ENCODE measurements around the gene TRABD2A. TPM values are rescaled to one million over a fixed set of nuclear protein-coding genes. Genes with fewer than 3 reads are reported as not detected.
"Not testable (repeated sequence)": the region's sequence is repeated elsewhere in the genome, so short reads cannot be mapped to it uniquely, and the experiment has no call there.

The TRABD2A gene
- total RNA-seq, 6 donors from 2014 or later: 2.0 to 22.0 (median 6.2) TPM

DNA sequence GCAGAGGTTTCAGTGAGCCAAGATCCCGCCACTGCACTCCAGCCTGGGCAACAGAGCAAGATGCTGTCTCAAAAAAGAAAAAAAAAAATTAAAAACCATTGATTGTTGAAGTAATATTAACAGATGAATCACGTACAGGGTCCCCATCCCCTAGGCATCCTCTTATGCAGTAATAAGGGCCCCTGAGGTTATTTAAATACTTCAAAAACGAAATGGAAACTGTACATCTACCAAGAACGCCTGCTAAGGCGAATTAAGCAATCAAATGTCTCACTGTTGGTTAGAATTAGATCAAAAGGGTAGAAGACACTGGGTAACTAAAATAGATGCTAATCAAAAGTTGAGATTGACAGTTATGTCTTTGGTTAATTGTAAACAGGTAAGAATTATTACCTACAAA, 7.5 kb downstream of the TRABD2A start:
- DNase-seq (no peak), ATAC-seq (ENCODE audit: low FRiP score in 2 of 2) (no peak)
- TF ChIP-seq POLR2AphosphoS5 (IDR thresholded peaks at IDR 0.05) (no peak), POLR2A (IDR thresholded peaks at IDR 0.05) (no peak), EP300 (IDR thresholded peaks at IDR 0.05) (no peak), CTCF (IDR thresholded peaks at IDR 0.05) (no peak)
- H3K36me3 ChIP-seq: no peaks in the 10 kb centered on the region
- no peak overlapping the region for H3K27ac ChIP-seq
- H3K27me3 ChIP-seq: no peaks in the 10 kb centered on the region
- H3K9me3 ChIP-seq: no peaks in the 10 kb centered on the region
- H3K4me3 ChIP-seq: no peak overlapping the region
- H3K4me1 ChIP-seq: no peaks in the 10 kb centered on the region
- 78 to 85% methylated on average over 5 of the region's 5 CpGs for WGBS, 2 donors

DNA sequence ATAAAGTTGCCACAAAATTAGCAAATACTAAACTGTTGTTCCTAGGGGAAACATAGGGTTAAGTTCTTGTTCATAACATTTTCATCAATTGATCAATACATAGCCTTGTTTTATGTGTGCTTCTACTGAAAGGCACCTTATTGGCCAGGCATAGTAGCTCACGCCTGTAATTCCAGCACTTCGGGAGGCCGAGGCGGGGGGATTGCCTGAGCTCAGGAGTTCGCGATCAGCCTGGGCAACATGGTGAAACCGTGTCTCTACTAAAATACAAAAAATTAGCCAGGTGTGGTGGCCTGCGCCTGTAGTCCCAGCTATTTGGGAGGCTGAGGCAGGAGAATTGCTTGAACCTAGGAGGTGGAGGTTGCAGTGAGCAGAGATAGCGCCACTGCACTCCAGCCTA, 8.2 kb downstream of the TRABD2A start:
- peak in 1 of 2 donors; percentile 27 for DNase-seq
- H3K27me3 ChIP-seq; H3K36me3 ChIP-seq; H3K4me3 ChIP-seq; ATAC-seq (ENCODE audit: low FRiP score in 2 of 2); H3K4me1 ChIP-seq; H3K9me3 ChIP-seq; H3K27ac ChIP-seq: not testable (repeated sequence)
- WGBS, 2 donors: 88 to 96% methylated on average over 9 of the region's 9 CpGs

DNA sequence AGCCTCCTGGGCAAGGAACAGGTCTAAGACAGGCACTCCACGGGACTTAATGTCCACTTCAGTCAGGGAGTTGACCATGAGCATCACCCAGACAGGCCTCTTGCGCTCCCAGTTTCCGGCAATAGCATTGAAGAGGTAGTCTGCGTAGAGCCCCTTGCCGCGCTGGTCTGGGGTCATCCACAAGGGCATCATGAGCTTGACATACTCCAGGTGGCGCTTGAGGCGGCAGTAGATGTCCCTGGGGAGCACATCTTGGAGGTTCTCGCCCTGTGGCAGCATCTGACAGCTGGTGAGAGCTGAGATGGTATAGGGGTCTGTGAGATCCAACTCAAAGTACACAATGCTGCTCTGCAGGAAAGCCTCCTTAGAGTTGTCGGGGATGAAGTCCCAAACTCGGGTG, 10.6 kb downstream of the TRABD2A start:
- Histone ChIP-seq H3K27ac (no peak overlapping the region), H3K9me3 (no peaks in the 10 kb centered on the region), H3K4me1 (no peaks in the 10 kb centered on the region), H3K36me3 (no peaks in the 10 kb centered on the region), H3K4me3 (no peak overlapping the region), H3K27me3 (no peaks in the 10 kb centered on the region)
- TF ChIP-seq EP300 (IDR thresholded peaks at IDR 0.05) (no peak), POLR2A (IDR thresholded peaks at IDR 0.05) (no peak), POLR2AphosphoS5 (IDR thresholded peaks at IDR 0.05) (no peak), CTCF (IDR thresholded peaks at IDR 0.05) (no peak)
- DNase-seq: no peak
- 88 to 98% methylated on average over 7 to 11 of the region's 11 CpGs for WGBS, 2 donors
- peak in 1 of 2 donors; percentile 61 for ATAC-seq (ENCODE audit: low FRiP score in 2 of 2)

DNA sequence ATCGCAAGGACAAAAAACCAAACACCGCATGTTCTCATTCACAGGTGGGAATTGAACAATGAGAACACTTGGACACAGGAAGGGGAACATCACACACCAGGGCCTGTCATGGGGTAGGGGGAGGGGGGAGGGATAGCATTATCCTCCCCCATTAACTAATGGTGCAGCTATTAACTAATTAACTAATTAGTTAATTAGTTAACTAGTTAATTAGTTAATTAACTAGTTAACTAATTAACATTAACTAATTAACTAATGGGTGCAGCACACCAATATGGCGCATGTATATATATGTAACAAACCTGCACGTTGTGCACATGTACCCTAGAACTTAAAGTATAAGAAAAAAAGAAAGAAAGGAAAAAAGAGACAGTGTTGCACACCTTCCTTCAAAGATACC, 12.6 kb downstream of the TRABD2A start:
- H3K9me3 ChIP-seq; ATAC-seq (ENCODE audit: low FRiP score in 2 of 2); H3K27me3 ChIP-seq; H3K36me3 ChIP-seq; H3K27ac ChIP-seq; H3K4me1 ChIP-seq; DNase-seq; H3K4me3 ChIP-seq: not testable (repeated sequence)
- WGBS, 2 donors: 96 to 99% methylated on average over 4 of the region's 4 CpGs

DNA sequence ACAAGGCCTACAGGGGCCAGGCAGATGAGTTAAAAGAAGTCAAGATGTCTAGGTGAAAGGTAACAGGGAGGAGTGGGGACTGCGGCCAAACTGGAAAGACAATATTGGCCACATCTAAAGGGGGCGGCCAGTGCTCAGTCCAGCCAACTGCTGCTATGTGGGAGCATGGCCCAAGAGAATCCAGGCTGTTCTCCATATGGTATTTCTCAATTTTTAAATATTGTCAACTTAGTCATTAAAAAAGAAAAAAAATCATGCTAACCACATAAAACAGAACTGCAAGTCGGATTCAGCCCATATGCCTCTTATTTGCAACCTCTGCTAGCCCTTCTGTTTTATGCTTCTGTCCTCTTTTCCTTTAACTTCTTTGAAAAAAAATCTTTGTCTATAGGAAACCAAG, 14.8 kb downstream of the TRABD2A start:
- no peak overlapping the region for H3K27ac ChIP-seq
- TF ChIP-seq EP300 (IDR thresholded peaks at IDR 0.05): no peak
- no peak for TF ChIP-seq CTCF (IDR thresholded peaks at IDR 0.05)
- no peak for TF ChIP-seq POLR2AphosphoS5 (IDR thresholded peaks at IDR 0.05)
- no peak for TF ChIP-seq POLR2A (IDR thresholded peaks at IDR 0.05)
- no peaks in the 10 kb centered on the region for H3K27me3 ChIP-seq
- H3K9me3 ChIP-seq: no peaks in the 10 kb centered on the region
- no peak overlapping the region for H3K4me3 ChIP-seq
- 74 to 83% methylated on average over 3 of the region's 3 CpGs for WGBS, 2 donors
- DNase-seq (no peak), ATAC-seq (ENCODE audit: low FRiP score in 2 of 2) (no peak)
- H3K4me1 ChIP-seq: no peaks in the 10 kb centered on the region
- H3K36me3 ChIP-seq: no peaks in the 10 kb centered on the region

DNA sequence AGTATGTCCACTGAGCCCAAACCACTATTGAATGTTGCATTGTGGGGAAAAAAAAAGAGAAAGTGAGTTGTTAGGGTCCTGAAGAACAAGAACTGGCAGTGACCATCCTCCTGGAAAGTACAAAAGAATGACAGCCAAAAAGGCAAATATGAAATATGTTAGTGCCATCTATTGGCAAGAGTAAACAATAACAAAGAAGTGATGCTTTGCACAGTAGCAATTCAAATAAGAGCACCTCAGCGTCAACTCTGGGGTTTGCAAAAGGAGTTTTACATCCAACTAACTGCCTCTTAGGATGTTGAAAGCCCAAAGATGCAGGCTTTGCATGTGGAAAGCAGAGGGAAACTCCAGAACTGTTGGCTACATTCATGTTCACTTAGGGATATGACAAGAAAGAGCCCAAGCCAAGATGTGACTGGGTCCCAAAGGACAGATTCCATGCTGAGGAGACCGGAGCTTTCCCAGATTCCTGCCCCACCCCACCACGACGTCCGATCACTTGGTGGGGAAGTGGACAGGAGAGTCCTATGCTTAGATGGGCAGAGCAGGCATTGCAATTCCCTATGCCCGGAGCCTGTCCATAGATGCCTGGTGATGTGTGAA, 15.6 kb downstream of the TRABD2A start:
- H3K4me1 ChIP-seq: no peaks in the 10 kb centered on the region
- peak in 1 of 2 donors; percentile 53 for ATAC-seq (ENCODE audit: low FRiP score in 2 of 2)
- no peaks in the 10 kb centered on the region for H3K27me3 ChIP-seq
- no peak for DNase-seq
- no peaks in the 10 kb centered on the region for H3K36me3 ChIP-seq
- H3K9me3 ChIP-seq: no peaks in the 10 kb centered on the region
- H3K4me3 ChIP-seq: no peak overlapping the region
- no peak for TF ChIP-seq POLR2A (IDR thresholded peaks at IDR 0.05)
- TF ChIP-seq CTCF (IDR thresholded peaks at IDR 0.05): peak in 5 of 6 experiments; percentile 24 to 33 (median 26)
- no peak for TF ChIP-seq POLR2AphosphoS5 (IDR thresholded peaks at IDR 0.05)
- TF ChIP-seq EP300 (IDR thresholded peaks at IDR 0.05): no peak
- H3K27ac ChIP-seq: no peak overlapping the region
- WGBS, 2 donors: 42 to 67% methylated on average over 1 to 6 of the region's 6 CpGs
